ENCODE measurements around the gene BAIAP2. TPM values are rescaled to one million over a fixed set of nuclear protein-coding genes. Genes with fewer than 3 reads are reported as not detected.

The BAIAP2 gene
- total and polyA plus RNA-seq, 8 donors = 4.7 to 16.4 (median 11.1) TPM

DNA sequence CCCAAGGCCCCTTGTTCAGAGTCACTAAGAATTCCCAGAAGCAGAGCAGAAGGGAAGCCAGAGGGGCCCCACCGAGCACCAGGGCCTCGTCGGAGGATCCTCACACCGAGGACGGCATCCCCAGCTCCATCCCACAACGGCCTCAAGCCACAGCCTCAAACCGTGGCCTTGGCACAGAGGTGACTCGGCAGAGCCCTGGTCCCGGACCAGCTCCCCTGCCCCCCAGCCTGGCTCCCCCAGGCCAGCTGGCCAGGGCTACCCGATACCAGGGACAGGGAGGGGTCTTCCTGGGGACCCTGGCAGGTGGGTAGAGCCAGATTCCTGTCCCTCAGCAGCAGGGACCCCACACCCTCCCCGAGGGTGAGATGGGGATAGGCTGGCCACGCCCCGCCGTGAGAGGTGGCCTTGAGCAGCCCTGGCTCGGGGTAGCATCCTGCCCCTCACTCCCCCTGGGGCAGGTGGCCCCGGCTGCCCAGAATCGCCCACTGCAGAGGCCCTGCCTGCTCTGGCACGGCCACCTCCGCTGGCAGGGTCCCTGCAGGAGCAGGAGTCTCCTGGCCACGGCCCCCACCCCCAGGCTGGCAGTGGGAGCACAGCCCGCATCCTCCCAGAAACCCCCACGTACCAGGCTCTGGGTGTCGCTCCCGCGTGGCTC lies 124.8 kb downstream of the BAIAP2 start:
- peak in 3 of 6 donors; percentile 44 to 77 (median 58) for DNase-seq

DNA sequence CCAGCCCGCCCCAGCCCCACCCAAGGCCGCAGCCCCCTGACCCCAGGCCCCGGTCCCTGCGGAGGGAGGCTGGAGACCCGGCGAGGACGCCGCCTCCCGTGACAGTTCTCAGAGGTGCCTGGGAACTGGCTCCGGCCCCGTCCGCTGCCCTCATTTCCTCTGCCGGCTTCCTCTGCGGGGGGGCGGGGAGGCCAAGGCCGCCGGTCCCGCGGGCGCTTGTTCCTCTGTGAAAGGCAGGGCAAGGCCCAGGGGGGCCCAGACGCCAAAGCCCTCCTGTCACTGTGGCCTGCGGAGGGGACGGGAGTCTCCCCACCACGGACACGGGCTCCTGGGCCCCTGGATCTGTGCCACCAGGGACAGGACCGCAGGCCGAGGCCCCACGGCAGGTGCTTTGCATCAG lies 125.4 kb downstream of the BAIAP2 start:
- FAIRE-seq = no peak
- Histone ChIP-seq H3K27me3 (no peaks in the 10 kb centered on the region), H3K27ac (peak overlapping the region in 1 of 4 donors; percentile 3), H3K4me3 (peak overlapping the region in 1 of 4 donors; percentile 30), H3K36me3 (no peaks in the 10 kb centered on the region), H3K9me3 (no peaks in the 10 kb centered on the region), H3K4me1 (peaks cover 0 to 30% (median 22%) of the 10 kb centered on the region in 3 donors)
- peak; percentile 42 to 87 (median 60) for DNase-seq
- peak in 3 of 4 donors; percentile 3 to 24 (median 14) for ATAC-seq
- TF ChIP-seq, protein P1, sequence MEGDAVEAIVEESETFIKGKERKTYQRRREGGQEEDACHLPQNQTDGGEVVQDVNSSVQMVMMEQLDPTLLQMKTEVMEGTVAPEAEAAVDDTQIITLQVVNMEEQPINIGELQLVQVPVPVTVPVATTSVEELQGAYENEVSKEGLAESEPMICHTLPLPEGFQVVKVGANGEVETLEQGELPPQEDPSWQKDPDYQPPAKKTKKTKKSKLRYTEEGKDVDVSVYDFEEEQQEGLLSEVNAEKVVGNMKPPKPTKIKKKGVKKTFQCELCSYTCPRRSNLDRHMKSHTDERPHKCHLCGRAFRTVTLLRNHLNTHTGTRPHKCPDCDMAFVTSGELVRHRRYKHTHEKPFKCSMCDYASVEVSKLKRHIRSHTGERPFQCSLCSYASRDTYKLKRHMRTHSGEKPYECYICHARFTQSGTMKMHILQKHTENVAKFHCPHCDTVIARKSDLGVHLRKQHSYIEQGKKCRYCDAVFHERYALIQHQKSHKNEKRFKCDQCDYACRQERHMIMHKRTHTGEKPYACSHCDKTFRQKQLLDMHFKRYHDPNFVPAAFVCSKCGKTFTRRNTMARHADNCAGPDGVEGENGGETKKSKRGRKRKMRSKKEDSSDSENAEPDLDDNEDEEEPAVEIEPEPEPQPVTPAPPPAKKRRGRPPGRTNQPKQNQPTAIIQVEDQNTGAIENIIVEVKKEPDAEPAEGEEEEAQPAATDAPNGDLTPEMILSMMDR (IDR thresholded peaks at IDR 0.05) = no peak
- intact Hi-C loops (cut with DNase I) = no loop called here
- WGBS, 2 donors = 17 to 20% methylated on average over 22 to 28 of the region's 28 CpGs

More for the DNA sequence above, 124.8 kb downstream of the BAIAP2 start:
- TF ChIP-seq, protein P1 (IDR thresholded peaks at IDR 0.05) = no peak
- H3K9me3 ChIP-seq = no peaks in the 10 kb centered on the region
- H3K4me3 ChIP-seq = peak overlapping the region in 1 of 4 donors; percentile 30
- no peaks in the 10 kb centered on the region for H3K27me3 ChIP-seq
- no peaks in the 10 kb centered on the region for H3K36me3 ChIP-seq
- H3K27ac ChIP-seq = peak overlapping the region in 1 of 4 donors; percentile 3
- ATAC-seq (no peak), FAIRE-seq (no peak)
- 60 to 68% methylated on average over 18 to 25 of the region's 25 CpGs for WGBS, 2 donors
- intact Hi-C loops (cut with DNase I) = no loop called here
- H3K4me1 ChIP-seq = peaks cover 0 to 30% (median 22%) of the 10 kb centered on the region in 3 donors

DNA sequence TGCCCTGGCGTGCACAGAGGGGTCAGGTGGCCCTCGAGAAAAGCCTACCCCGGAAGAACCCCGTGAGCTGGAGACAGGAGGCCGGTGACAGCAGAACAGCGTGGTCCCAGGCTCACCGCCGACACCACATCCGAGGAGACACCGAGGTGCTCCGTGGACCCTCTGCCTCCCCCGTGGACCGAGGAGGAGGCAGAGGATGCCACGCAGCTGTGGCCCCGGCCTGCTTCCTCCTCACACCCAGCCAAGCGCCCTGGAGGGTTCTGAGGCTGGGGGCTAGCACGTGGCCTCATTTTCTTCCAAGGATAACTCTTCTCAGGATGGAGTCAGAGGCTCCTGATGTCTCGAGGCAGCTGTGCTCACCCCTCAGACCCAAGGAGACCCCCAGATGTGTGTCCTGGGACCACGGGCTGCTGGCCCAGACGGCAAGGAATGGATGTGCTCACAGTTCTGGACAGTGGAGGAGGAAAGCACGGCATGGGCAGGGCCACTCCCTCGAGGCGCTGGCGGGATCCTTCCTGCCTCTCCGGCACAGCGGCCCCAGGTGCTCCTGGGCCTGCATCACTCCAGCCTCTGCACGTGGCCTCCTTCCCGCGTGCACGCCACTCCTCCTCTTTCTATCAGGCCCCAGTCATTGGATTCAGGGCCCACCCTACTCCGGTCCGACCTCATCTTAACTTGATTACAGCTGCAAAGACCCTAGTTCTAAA lies 125.9 kb downstream of the BAIAP2 start:
- WGBS, 2 donors = 71 to 72% methylated on average over 32 of the region's 32 CpGs
- H3K27ac ChIP-seq = peak overlapping the region in 1 of 4 donors; percentile 3
- intact Hi-C loops (cut with DNase I) = no loop called here
- peak overlapping the region in 1 of 4 donors; percentile 30 for H3K4me3 ChIP-seq
- H3K36me3 ChIP-seq = no peaks in the 10 kb centered on the region
- TF ChIP-seq, protein P1 (IDR thresholded peaks at IDR 0.05) = no peak
- H3K4me1 ChIP-seq = peaks cover 0 to 30% (median 22%) of the 10 kb centered on the region in 3 donors
- FAIRE-seq (no peak), DNase-seq (peak in 5 of 6 donors; percentile 33 to 76 (median 49)), ATAC-seq (no peak)
- H3K27me3 ChIP-seq = no peaks in the 10 kb centered on the region
- H3K9me3 ChIP-seq = no peaks in the 10 kb centered on the region

DNA sequence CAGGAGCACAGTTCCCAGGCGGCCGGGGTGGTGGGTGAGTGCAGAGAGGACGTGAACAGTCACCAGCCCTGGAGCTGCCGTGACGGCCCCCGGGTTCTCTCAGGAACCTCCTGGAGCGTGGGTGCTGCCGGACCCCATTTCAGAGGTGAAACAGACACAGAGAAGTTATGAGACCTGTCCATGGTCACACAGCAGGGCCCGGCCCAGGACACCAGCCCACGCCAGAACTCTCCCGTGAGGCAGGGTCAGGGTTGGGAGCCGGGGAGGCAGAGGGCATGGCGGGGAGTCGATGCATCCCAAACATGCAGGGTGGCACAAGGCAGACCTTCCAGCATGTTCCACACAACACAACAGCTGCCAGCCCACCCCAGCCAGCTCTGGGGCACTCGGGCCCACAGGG lies 126.6 kb downstream of the BAIAP2 start:
- DNase-seq (peak in 1 of 6 donors; percentile 78), FAIRE-seq (no peak), ATAC-seq (no peak)
- Histone ChIP-seq H3K27ac (peak overlapping the region in 1 of 4 donors; percentile 93), H3K36me3 (no peaks in the 10 kb centered on the region), H3K27me3 (no peaks in the 10 kb centered on the region), H3K9me3 (no peaks in the 10 kb centered on the region), H3K4me1 (peaks cover 0 to 30% (median 22%) of the 10 kb centered on the region in 3 donors), H3K4me3 (no peak overlapping the region)
- 96 to 99% methylated on average over 14 to 15 of the region's 15 CpGs for WGBS, 2 donors
- TF ChIP-seq, protein P1 (IDR thresholded peaks at IDR 0.05) = no peak
- intact Hi-C loops (cut with DNase I) = no loop called here
